Transverse colon (tissue), 4 donors: ENCODE measurements around the gene CD22. TPM values are rescaled to one million over a fixed set of nuclear protein-coding genes. Genes with fewer than 3 reads are reported as not detected.

ENCODE experiments used
- DNase-seq: peaks from one replicate; pipeline ENCODE4 v3.0.0-alpha.2; 2019
- H3K27ac ChIP-seq, 4 donors: fragments of 200-600 bp; sonication (generic); 2 replicates each; pipeline ENCODE4 v1.5.1; 2016 to 2018; ENCODE audit warnings: inconsistent platforms in 4 of 4
- H3K27me3 ChIP-seq: fragments of 200-600 bp; sonication (generic); 2 replicates; pipeline ENCODE4 v1.5.1; 2017; ENCODE audit warnings: inconsistent platforms
- H3K36me3 ChIP-seq, 4 donors: fragments of 200-600 bp; sonication (generic); 2 replicates each; pipeline ENCODE4 v1.5.1; 2017 to 2019; ENCODE audit warnings: inconsistent platforms in 4 of 4
- H3K4me1 ChIP-seq, 4 donors: fragments of 200-600 bp; sonication (generic); 2 replicates each; pipeline ENCODE4 v1.5.1; 2017 to 2020; ENCODE audit warnings: inconsistent platforms in 4 of 4
- H3K4me3 ChIP-seq, 4 donors: fragments of 200-600 bp; sonication (generic); 1 replicate in 1 of 4; 2 replicates in 3 of 4; pipeline versions ENCODE4 v1.5.1 to v1.6.1; 2017 to 2019; ENCODE audit warnings: inconsistent platforms in 4 of 4
- H3K9me3 ChIP-seq, 2 donors: fragments of 200-600 bp; sonication (generic); 2 replicates each; pipeline ENCODE4 v1.5.1; 2017 to 2019; ENCODE audit warnings: inconsistent platforms in 2 of 2
- EP300 ChIP-seq: sonication (generic); formaldehyde crosslinking; IDR thresholded peaks from one replicate; pipeline ENCODE4 v1.6.1; 2017; ENCODE audit warnings: antibody characterized with exemption, low read depth
- POLR2A ChIP-seq: fragments of 450-650 bp; IDR thresholded peaks from one replicate; pipeline ENCODE4 v1.6.1; 2016; ENCODE audit warnings: antibody characterized with exemption, mild to moderate bottlenecking, moderate library complexity
- POLR2AphosphoS5 ChIP-seq, 3 donors: sonication (generic); formaldehyde crosslinking; IDR thresholded peaks; one replicate each; pipeline ENCODE4 v1.6.1; 2016; ENCODE audit warnings: antibody characterized with exemption in 3 of 3
- WGBS, 2 donors: methylation state at CpG; one replicate each; pipeline ENCODE4 v1.1.5; 2018; ENCODE audit warnings: low coverage in 1 of 2; 5-methylcytosine and 5-hydroxymethylcytosine counted together
- in situ Hi-C, 4 donors: fragments of 200-750 bp; cut with MboI; loops; one replicate each; pipeline versions ENCODE4 v1.15.0 to v1.15.1; 2017; ENCODE audit warnings: low sequenced_read_pairs in 3 of 4, low pct_ligation_motif_present in 1 of 4, low pct_unique_long_range_greater_than_20kb in 1 of 4
- intact Hi-C: fragments of 100-400 bp; cut with DNase I; formaldehyde crosslinking; loops from one replicate; pipeline ENCODE4 v1.15.1; 2023; ENCODE audit warnings: low total_unique reads
- total RNA-seq, 4 donors: library from RNA; depleted of rRNA; stranded (reverse); fragments of >200 nt; gene quantifications; one replicate each; pipeline ENCODE4 v1.1.0, GENCODE V29; 2016
- TF ChIP-seq, protein P1 (sequence below), 5 experiments: fragments of 200-600 bp in 3 of 5; fragments of 450-650 bp in 2 of 5; sonication (generic) in 3 of 5; IDR thresholded peaks; 1 replicate in 2 of 5; 2 replicates in 3 of 5; pipeline ENCODE4 v1.5.1; 2016 to 2017; ENCODE audit warnings: antibody characterized with exemption in 5 of 5, inconsistent platforms in 3 of 5, mild to moderate bottlenecking in 2 of 5, moderate library complexity in 1 of 5

Gene CD22
- total RNA-seq, 4 donors from 2014 or later: 4.4 to 27.7 (median 21.1) TPM; not detected in 1

GRCh38 chr19:35301961-35302360, 27.0 kb upstream of the CD22 start:
- no peak overlapping the region for H3K27ac ChIP-seq
- no peaks in the 10 kb centered on the region for H3K36me3 ChIP-seq
- H3K4me1 ChIP-seq: no peaks in the 10 kb centered on the region
- no peak overlapping the region for H3K4me3 ChIP-seq
- TF ChIP-seq EP300: no peak
- TF ChIP-seq, protein P1, sequence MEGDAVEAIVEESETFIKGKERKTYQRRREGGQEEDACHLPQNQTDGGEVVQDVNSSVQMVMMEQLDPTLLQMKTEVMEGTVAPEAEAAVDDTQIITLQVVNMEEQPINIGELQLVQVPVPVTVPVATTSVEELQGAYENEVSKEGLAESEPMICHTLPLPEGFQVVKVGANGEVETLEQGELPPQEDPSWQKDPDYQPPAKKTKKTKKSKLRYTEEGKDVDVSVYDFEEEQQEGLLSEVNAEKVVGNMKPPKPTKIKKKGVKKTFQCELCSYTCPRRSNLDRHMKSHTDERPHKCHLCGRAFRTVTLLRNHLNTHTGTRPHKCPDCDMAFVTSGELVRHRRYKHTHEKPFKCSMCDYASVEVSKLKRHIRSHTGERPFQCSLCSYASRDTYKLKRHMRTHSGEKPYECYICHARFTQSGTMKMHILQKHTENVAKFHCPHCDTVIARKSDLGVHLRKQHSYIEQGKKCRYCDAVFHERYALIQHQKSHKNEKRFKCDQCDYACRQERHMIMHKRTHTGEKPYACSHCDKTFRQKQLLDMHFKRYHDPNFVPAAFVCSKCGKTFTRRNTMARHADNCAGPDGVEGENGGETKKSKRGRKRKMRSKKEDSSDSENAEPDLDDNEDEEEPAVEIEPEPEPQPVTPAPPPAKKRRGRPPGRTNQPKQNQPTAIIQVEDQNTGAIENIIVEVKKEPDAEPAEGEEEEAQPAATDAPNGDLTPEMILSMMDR (IDR thresholded peaks at IDR 0.05): no peak
- in situ Hi-C loops (no loop called here), intact Hi-C loops (no loop called here)
- no peaks in the 10 kb centered on the region for H3K9me3 ChIP-seq
- 86% methylated on average over 2 of the region's 2 CpGs; no CpG with 5 or more reads in 1 of the 2 donors for WGBS, 2 donors
- no peak for DNase-seq
- H3K27me3 ChIP-seq: no peaks in the 10 kb centered on the region

DNA sequence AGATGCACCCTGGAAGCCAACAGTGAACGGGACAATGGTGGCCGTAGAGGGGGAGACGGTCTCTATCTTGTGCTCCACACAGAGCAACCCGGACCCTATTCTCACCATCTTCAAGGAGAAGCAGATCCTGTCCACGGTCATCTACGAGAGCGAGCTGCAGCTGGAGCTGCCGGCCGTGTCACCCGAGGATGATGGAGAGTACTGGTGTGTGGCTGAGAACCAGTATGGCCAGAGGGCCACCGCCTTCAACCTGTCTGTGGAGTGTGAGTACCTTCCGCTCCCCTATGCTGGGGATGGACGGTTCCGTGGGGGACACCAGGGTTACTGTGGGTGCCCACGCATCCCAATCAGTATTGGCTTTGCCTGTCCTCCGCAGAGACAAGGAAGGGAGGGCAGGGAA, 26.5 kb upstream of the CD22 start:
- in situ Hi-C loops: no loop called here

DNA sequence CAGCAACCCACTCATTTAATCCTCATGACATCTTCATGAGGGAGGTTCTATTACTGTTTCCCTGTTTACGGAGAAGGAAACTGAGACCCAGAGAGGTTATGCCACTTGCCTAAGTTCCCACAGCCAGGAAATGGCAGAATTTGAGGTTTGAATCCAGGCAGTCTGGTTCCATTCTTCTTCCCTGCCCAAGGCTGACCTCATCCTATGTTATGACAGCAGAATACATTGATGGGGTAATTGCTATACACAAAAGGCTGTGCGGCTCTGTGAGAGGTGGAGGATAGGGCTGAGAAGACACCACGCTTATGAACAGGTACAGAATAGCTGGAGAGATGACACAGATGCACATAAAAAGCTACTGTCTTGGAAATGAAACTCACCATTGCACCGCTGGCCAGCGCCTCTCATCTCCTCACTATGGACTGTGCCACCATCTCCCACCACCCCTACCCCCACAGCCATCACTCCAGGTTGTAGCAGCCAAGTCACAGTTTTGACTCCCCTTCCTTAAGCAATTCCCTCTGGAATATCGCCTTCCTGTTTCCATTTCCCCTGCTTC, 25.6 kb upstream of the CD22 start:
- H3K4me3 ChIP-seq: no peak overlapping the region
- no peaks in the 10 kb centered on the region for H3K27me3 ChIP-seq
- in situ Hi-C loops (no loop called here), intact Hi-C loops (no loop called here)
- no peak for DNase-seq
- 58 to 82% methylated on average over 2 to 6 of the region's 6 CpGs for WGBS, 2 donors
- no peak overlapping the region for H3K27ac ChIP-seq
- H3K36me3 ChIP-seq: no peaks in the 10 kb centered on the region
- no peaks in the 10 kb centered on the region for H3K4me1 ChIP-seq
- no peaks in the 10 kb centered on the region for H3K9me3 ChIP-seq
- TF ChIP-seq, protein P1 (IDR thresholded peaks at IDR 0.05): no peak
- TF ChIP-seq POLR2AphosphoS5 (IDR thresholded peaks at IDR 0.05) (no peak), EP300 (no peak), POLR2A (no peak)

More for the DNA sequence above, 26.5 kb upstream of the CD22 start:
- H3K27me3 ChIP-seq: no peaks in the 10 kb centered on the region
- intact Hi-C loops: no loop called here
- TF ChIP-seq, protein P1 (IDR thresholded peaks at IDR 0.05): no peak
- no peak for TF ChIP-seq POLR2A
- no peak for TF ChIP-seq EP300
- no peak for TF ChIP-seq POLR2AphosphoS5 (IDR thresholded peaks at IDR 0.05)
- no peaks in the 10 kb centered on the region for H3K4me1 ChIP-seq
- no peaks in the 10 kb centered on the region for H3K9me3 ChIP-seq
- no peaks in the 10 kb centered on the region for H3K36me3 ChIP-seq
- no peak overlapping the region for H3K27ac ChIP-seq
- DNase-seq: no peak
- H3K4me3 ChIP-seq: no peak overlapping the region
- WGBS, 2 donors: 87 to 89% methylated on average over 3 to 16 of the region's 16 CpGs

- TF ChIP-seq, protein P1 (IDR thresholded peaks at IDR 0.05): no peak
- TF ChIP-seq EP300 (no peak), POLR2AphosphoS5 (IDR thresholded peaks at IDR 0.05) (no peak), POLR2A (no peak)
- no peaks in the 10 kb centered on the region for H3K27me3 ChIP-seq
- 85 to 100% methylated on average over 2 to 11 of the region's 11 CpGs for WGBS, 2 donors
- in situ Hi-C loops (no loop called here), intact Hi-C loops (no loop called here)
- H3K27ac ChIP-seq: no peak overlapping the region
- no peaks in the 10 kb centered on the region for H3K9me3 ChIP-seq
- no peaks in the 10 kb centered on the region for H3K4me1 ChIP-seq
- H3K4me3 ChIP-seq: no peak overlapping the region
- no peaks in the 10 kb centered on the region for H3K36me3 ChIP-seq
- DNase-seq: no peak
These were observed 25.0 kb upstream of the CD22 start for GRCh38 chr19:35304036-35304435.
